Activated CD4-positive, alpha-beta T cell treated with anti-CD3 and anti-CD28 coated beads, Interleukin-2, amount 50 U/mL, for 4 hours (primary cell): ENCODE data around the gene REM2.
"Not testable (repeated sequence)": the region's sequence is repeated elsewhere in the genome, so short reads cannot be mapped to it uniquely, and the experiment has no call there.

Experiments
- DNase-seq, 2 experiments: peaks; one replicate each; pipeline ENCODE4 v3.0.0-alpha.2; 2020

The REM2 gene

GRCh38 chr14:22898302-22899090, 15.5 kb downstream of the REM2 start:
- DNase-seq, result no peak

GRCh38 chr14:22900081-22900799, 17.2 kb downstream of the REM2 start:
- peak; percentile 29 to 31 for DNase-seq

GRCh38 chr14:22901799-22902198, 18.8 kb downstream of the REM2 start:
- DNase-seq, result no peak

- no peak for DNase-seq
Observed at GRCh38 chr14:22903742-22904087, 20.7 kb downstream of the REM2 start.

GRCh38 chr14:22905627-22906026, 22.6 kb downstream of the REM2 start:
- DNase-seq, result no peak

- DNase-seq, result no peak
Observed at GRCh38 chr14:22906073-22906472, 23.1 kb downstream of the REM2 start.

GRCh38 chr14:22907429-22907828, 24.4 kb downstream of the REM2 start:
- DNase-seq, result no peak

- no peak for DNase-seq
Observed at GRCh38 chr14:22908601-22909000, 25.6 kb downstream of the REM2 start.

GRCh38 chr14:22910916-22911315, 27.9 kb downstream of the REM2 start:
- DNase-seq, result no peak

- DNase-seq, result not testable (repeated sequence)
Observed at GRCh38 chr14:22914836-22915235, 31.8 kb downstream of the REM2 start.

- DNase-seq, result no peak
Observed at GRCh38 chr14:22915886-22916521, 33.0 kb downstream of the REM2 start.

- peak; percentile 99 to 100 for DNase-seq
Observed at GRCh38 chr14:22918804-22919600, 36.0 kb downstream of the REM2 start, which contains the start of gene RBM23. Gene RBM23 (minus strand): TSS chr14:22919149.

GRCh38 chr14:22919601-22919921, 36.5 kb downstream of the REM2 start:
- DNase-seq, result no peak

GRCh38 chr14:22920697-22921096, 37.7 kb downstream of the REM2 start:
- DNase-seq, result no peak

- no peak for DNase-seq
Observed at GRCh38 chr14:22922294-22922693, 39.3 kb downstream of the REM2 start.

GRCh38 chr14:22923746-22924145, 40.7 kb downstream of the REM2 start:
- DNase-seq, result no peak

- DNase-seq, result no peak
Observed at GRCh38 chr14:22925513-22925912, 42.5 kb downstream of the REM2 start.

- DNase-seq, result no peak
Observed at GRCh38 chr14:22926316-22926715, 43.3 kb downstream of the REM2 start.

GRCh38 chr14:22928237-22929103, 45.4 kb downstream of the REM2 start:
- no peak for DNase-seq

GRCh38 chr14:22929104-22929960, 46.3 kb downstream of the REM2 start, which contains the start of gene PRMT5:
Gene PRMT5 (minus strand): TSS chr14:22929376. CDS start chr14:22929361, 15 bp downstream.
- DNase-seq, result peak; percentile 98

- DNase-seq, result no peak
Observed at GRCh38 chr14:22929961-22930364, 46.9 kb downstream of the REM2 start.
